CD8-positive, alpha-beta memory T cell (primary cell): ENCODE data around the gene TCTN1. TPM values are rescaled to one million over a fixed set of nuclear protein-coding genes. Genes with fewer than 3 reads are reported as not detected.
"Not testable (repeated sequence)": the region's sequence is repeated elsewhere in the genome, so short reads cannot be mapped to it uniquely, and the experiment has no call there.

Experiments
- CTCF ChIA-PET: fragments of 350-600 bp; sonication (Branson Sonifier 250); formaldehyde crosslinking; loops from one replicate; lab custom pipeline; 2021; ENCODE audit warnings: antibody characterized with exemption; lab: Charles Lee
- POLR2A ChIA-PET: fragments of 350-600 bp; sonication (Branson Sonifier 250); formaldehyde crosslinking; loops from one replicate; lab custom pipeline; 2021; ENCODE audit warnings: antibody characterized with exemption; lab: Charles Lee
- DNase-seq, 5 donors: peaks; one replicate each; pipeline versions ENCODE4 v3.0.0 to v3.0.0-alpha.2; 2020 to 2022; ENCODE audit warnings: mixed read lengths in 1 of 5
- H3K27ac ChIP-seq: one replicate; pipeline ENCODE4 v1.7.0; 2013; ENCODE audit warnings: low read depth, mild to moderate bottlenecking, low read length, moderate library complexity
- H3K27me3 ChIP-seq: 2 replicates; pipeline ENCODE4 v1.7.0; 2013; ENCODE audit warnings: low read length, mild to moderate bottlenecking; ENCODE audit not compliant: insufficient read depth, poor library complexity, severe bottlenecking
- H3K36me3 ChIP-seq: 2 replicates; pipeline ENCODE4 v1.7.0; 2013; ENCODE audit warnings: mild to moderate bottlenecking, low read length, moderate library complexity; ENCODE audit not compliant: insufficient read depth
- H3K4me1 ChIP-seq: 2 replicates; pipeline ENCODE4 v1.7.0; 2013; ENCODE audit warnings: mild to moderate bottlenecking, low read length, moderate library complexity; ENCODE audit not compliant: insufficient read depth
- H3K4me3 ChIP-seq: 2 replicates; pipeline ENCODE4 v1.7.0; 2013; ENCODE audit warnings: mild to moderate bottlenecking, low read length
- H3K9me3 ChIP-seq: 2 replicates; pipeline ENCODE4 v1.7.0; 2013; ENCODE audit warnings: mild to moderate bottlenecking, low read length
- H3K27ac Mint-ChIP-seq, 8 donors: one replicate each; pipeline ENCODE4 v1.8.0; 2020 to 2021; ENCODE audit warnings: mixed read lengths in 8 of 8, mild to moderate bottlenecking in 6 of 8, inconsistent platforms in 3 of 8, moderate library complexity in 3 of 8
- H3K27me3 Mint-ChIP-seq, 2 donors: one replicate each; pipeline ENCODE4 v1.8.0; 2020 to 2021; ENCODE audit warnings: mixed read lengths in 2 of 2, mild to moderate bottlenecking in 1 of 2, moderate library complexity in 1 of 2
- H3K36me3 Mint-ChIP-seq, 3 donors: one replicate each; pipeline ENCODE4 v1.8.0; 2020 to 2021; ENCODE audit warnings: mixed read lengths in 3 of 3, inconsistent platforms in 1 of 3, mild to moderate bottlenecking in 1 of 3
- H3K4me1 Mint-ChIP-seq, 3 donors: one replicate each; pipeline ENCODE4 v1.8.0; 2020 to 2021; ENCODE audit warnings: mixed read lengths in 3 of 3, inconsistent platforms in 1 of 3, mild to moderate bottlenecking in 1 of 3
- H3K4me3 Mint-ChIP-seq, 7 donors: one replicate each; pipeline ENCODE4 v1.8.0; 2020 to 2021; ENCODE audit warnings: mixed read lengths in 7 of 7, mild to moderate bottlenecking in 6 of 7, moderate library complexity in 4 of 7, inconsistent platforms in 2 of 7
- H3K9me3 Mint-ChIP-seq, 5 donors: one replicate each; pipeline ENCODE4 v1.8.0; 2020 to 2022; ENCODE audit warnings: mixed read lengths in 5 of 5, mild to moderate bottlenecking in 3 of 5, moderate library complexity in 2 of 5, inconsistent platforms in 1 of 5
- polyA plus RNA-seq: library from polyadenylated mRNA; unstranded; fragments of 300-500 nt; fragmentation: Illumina TruSeq; gene quantifications from one replicate; pipeline ENCODE4 v1.2.3, GENCODE V29; 2021
- total RNA-seq, 2 experiments: library from RNA; stranded (reverse); gene quantifications; one replicate each; pipeline ENCODE4 v1.2.3, GENCODE V29; 2021

The TCTN1 gene
- total RNA-seq (10 to 100 TPM in 1 of 2 experiments, 1 to 10 TPM in 1; 9.8 to 11.1 TPM), polyA plus RNA-seq (4.6 TPM)

GRCh38 chr12:110613771-110614684 lies at the start of gene TCTN1:
Gene TCTN1, plus strand, starts transcription at chr12:110614129. Its CDS starts 54 bp downstream, at chr12:110614183.
- H3K4me3 Mint-ChIP-seq = peak within 1 kb of the TSS; percentile 86 to 96 (median 89)
- H3K4me1 Mint-ChIP-seq = peaks cover 3 to 11% (median 9%) of the 10 kb centered on the region in 3 donors
- H3K27ac Mint-ChIP-seq = peak within 1 kb of the TSS; percentile 59 to 98 (median 86)
- H3K4me1 ChIP-seq = peaks cover 10% of the 10 kb centered on the region
- no peaks in the 10 kb centered on the region for H3K9me3 ChIP-seq
- ChIA-PET CTCF (interaction anchor here (0.5 to 4.0 kb wide), 7 partner anchors 11 to 981 kb away, joined by 3 to 45 read pairs (median 3); partner anchors contain the start of gene ARPC3), POLR2A (interaction anchor here (0.5 to 1.3 kb wide), 7 partner anchors 8 to 164 kb away, joined by 3 to 8 read pairs (median 3); partner anchors contain the start of genes ARPC3 and FAM216A)
- H3K36me3 Mint-ChIP-seq = no peaks in the 10 kb centered on the region
- peak within 1 kb of the TSS; percentile 83 for H3K27ac ChIP-seq
- H3K9me3 Mint-ChIP-seq = no peaks in the 10 kb centered on the region
- H3K27me3 ChIP-seq = no peaks in the 10 kb centered on the region
- H3K36me3 ChIP-seq = no peaks in the 10 kb centered on the region
- no peaks in the 10 kb centered on the region for H3K27me3 Mint-ChIP-seq
- peak within 1 kb of the TSS; percentile 66 for H3K4me3 ChIP-seq
- DNase-seq = peak; percentile 92 to 97 (median 94)

- no peaks in the 10 kb centered on the region for H3K27me3 ChIP-seq
- H3K9me3 ChIP-seq = peaks cover 2% of the 10 kb centered on the region
- CTCF ChIA-PET = no interaction called here
- H3K27ac ChIP-seq = no peak overlapping the region
- Mint-ChIP-seq H3K4me1 (peaks cover 63 to 88% (median 63%) of the 10 kb centered on the region in 3 donors), H3K27ac (peak overlapping the region in 7 of 8 donors; percentile 61 to 95 (median 77)), H3K36me3 (peaks cover 0 to 3% (median 3%) of the 10 kb centered on the region in 3 donors), H3K27me3 (no peaks in the 10 kb centered on the region), H3K4me3 (no peak overlapping the region), H3K9me3 (peaks cover 0 to 5% (median 4%) of the 10 kb centered on the region in 5 donors)
- POLR2A ChIA-PET = no interaction called here
- DNase-seq = no peak
- no peak overlapping the region for H3K4me3 ChIP-seq
- peaks cover 61% of the 10 kb centered on the region for H3K4me1 ChIP-seq
- no peaks in the 10 kb centered on the region for H3K36me3 ChIP-seq
These were observed 49.4 kb upstream of the TCTN1 start for GRCh38 chr12:110564471-110564991.

- Histone ChIP-seq H3K4me3 (no peak overlapping the region), H3K27ac (no peak overlapping the region), H3K27me3 (no peaks in the 10 kb centered on the region), H3K9me3 (peaks cover 6% of the 10 kb centered on the region), H3K4me1 (peaks cover 51% of the 10 kb centered on the region), H3K36me3 (no peaks in the 10 kb centered on the region)
- DNase-seq = no peak
- H3K27me3 Mint-ChIP-seq = no peaks in the 10 kb centered on the region
- ChIA-PET POLR2A (no interaction called here), CTCF (interaction anchor here (1.1 to 2.6 kb wide), 3 partner anchors 10 to 116 kb away, joined by 3 to 8 read pairs (median 4); partner anchors contain the start of gene ARPC3)
- peak overlapping the region; percentile 12 to 73 (median 38) for H3K27ac Mint-ChIP-seq
- H3K9me3 Mint-ChIP-seq = peaks cover 0 to 11% (median 8%) of the 10 kb centered on the region in 5 donors
- peaks cover 0 to 8% (median 7%) of the 10 kb centered on the region in 3 donors for H3K36me3 Mint-ChIP-seq
- peaks cover 55 to 78% (median 58%) of the 10 kb centered on the region in 3 donors for H3K4me1 Mint-ChIP-seq
- peak overlapping the region in 2 of 7 donors; percentile 9 to 54 for H3K4me3 Mint-ChIP-seq
These were observed 47.7 kb upstream of the TCTN1 start for GRCh38 chr12:110565894-110566871.

- Histone ChIP-seq H3K36me3 (peaks cover 3% of the 10 kb centered on the region), H3K4me3 (no peak overlapping the region), H3K9me3 (peaks cover 11% of the 10 kb centered on the region), H3K27me3 (no peaks in the 10 kb centered on the region), H3K27ac (no peak overlapping the region), H3K4me1 (peaks cover 43% of the 10 kb centered on the region)
- Mint-ChIP-seq H3K27me3 (no peaks in the 10 kb centered on the region), H3K4me3 (peak overlapping the region in 1 of 7 donors; percentile 25), H3K27ac (peak overlapping the region in 6 of 8 donors; percentile 15 to 81 (median 54)), H3K36me3 (peaks cover 0 to 15% (median 14%) of the 10 kb centered on the region in 3 donors), H3K4me1 (peaks cover 48 to 74% (median 52%) of the 10 kb centered on the region in 3 donors), H3K9me3 (peaks cover 7 to 18% (median 15%) of the 10 kb centered on the region in 5 donors)
- no peak for DNase-seq
- CTCF ChIA-PET = interaction anchor here (0.7 to 2.6 kb wide), 3 partner anchors 10 to 117 kb away, joined by 3 to 8 read pairs (median 4); partner anchors contain the start of gene ARPC3
- POLR2A ChIA-PET = interaction anchor here (0.6 to 1.0 kb wide), 2 partner anchors 10 to 142 kb away, joined by 4 to 5 read pairs; no protein-coding TSS in a partner anchor
These were observed 46.9 kb upstream of the TCTN1 start for GRCh38 chr12:110566993-110567392.

GRCh38 chr12:110568752-110569151 lies 45.2 kb upstream of the TCTN1 start:
- Mint-ChIP-seq H3K27me3 (no peaks in the 10 kb centered on the region), H3K4me3 (peak overlapping the region in 1 of 7 donors; percentile 3), H3K36me3 (peaks cover 1 to 20% (median 18%) of the 10 kb centered on the region in 3 donors), H3K9me3 (peaks cover 8 to 21% (median 19%) of the 10 kb centered on the region in 5 donors), H3K4me1 (peaks cover 43 to 70% (median 49%) of the 10 kb centered on the region in 3 donors), H3K27ac (peak overlapping the region in 1 of 8 donors; percentile 27)
- no peak overlapping the region for H3K4me3 ChIP-seq
- no peaks in the 10 kb centered on the region for H3K27me3 ChIP-seq
- peaks cover 26% of the 10 kb centered on the region for H3K4me1 ChIP-seq
- DNase-seq = no peak
- H3K27ac ChIP-seq = no peak overlapping the region
- ChIA-PET POLR2A (no interaction called here), CTCF (interaction anchor here (1.2 kb wide), 1 partner anchor 34 kb away, joined by 3 read pairs; no protein-coding TSS in a partner anchor)
- H3K36me3 ChIP-seq = peaks cover 7% of the 10 kb centered on the region
- H3K9me3 ChIP-seq = peaks cover 11% of the 10 kb centered on the region

- H3K9me3 ChIP-seq = peaks cover 11% of the 10 kb centered on the region
- Mint-ChIP-seq H3K27ac (peak overlapping the region in 1 of 8 donors; percentile 61), H3K36me3 (peaks cover 1 to 20% (median 18%) of the 10 kb centered on the region in 3 donors), H3K4me1 (peaks cover 40 to 66% (median 49%) of the 10 kb centered on the region in 3 donors), H3K9me3 (peaks cover 8 to 21% (median 19%) of the 10 kb centered on the region in 5 donors)
- H3K4me3 Mint-ChIP-seq, H3K36me3 ChIP-seq, POLR2A ChIA-PET, H3K27me3 Mint-ChIP-seq, H3K4me3 ChIP-seq, H3K27ac ChIP-seq, DNase-seq, H3K27me3 ChIP-seq: not testable (repeated sequence)
- CTCF ChIA-PET = interaction anchor here (1.2 kb wide), 1 partner anchor 32 kb away, joined by 3 read pairs; no protein-coding TSS in a partner anchor
- peaks cover 24% of the 10 kb centered on the region for H3K4me1 ChIP-seq
These were observed 44.1 kb upstream of the TCTN1 start for GRCh38 chr12:110569838-110570237.

GRCh38 chr12:110570798-110571197 lies 43.1 kb upstream of the TCTN1 start:
- DNase-seq, H3K27ac Mint-ChIP-seq, H3K36me3 ChIP-seq, H3K27ac ChIP-seq, POLR2A ChIA-PET, H3K27me3 ChIP-seq, H3K27me3 Mint-ChIP-seq, H3K4me3 Mint-ChIP-seq, H3K4me3 ChIP-seq: not testable (repeated sequence)
- Histone ChIP-seq H3K9me3 (peaks cover 11% of the 10 kb centered on the region), H3K4me1 (peaks cover 30% of the 10 kb centered on the region)
- CTCF ChIA-PET = interaction anchor here (1.3 kb wide), 1 partner anchor 31 kb away, joined by 3 read pairs; no protein-coding TSS in a partner anchor
- peaks cover 45 to 66% (median 54%) of the 10 kb centered on the region in 3 donors for H3K4me1 Mint-ChIP-seq
- H3K36me3 Mint-ChIP-seq = peaks cover 1 to 20% (median 18%) of the 10 kb centered on the region in 3 donors
- H3K9me3 Mint-ChIP-seq = peaks cover 8 to 21% (median 19%) of the 10 kb centered on the region in 5 donors
